Measurements from ENCODE around the gene NCOA1.

DNA sequence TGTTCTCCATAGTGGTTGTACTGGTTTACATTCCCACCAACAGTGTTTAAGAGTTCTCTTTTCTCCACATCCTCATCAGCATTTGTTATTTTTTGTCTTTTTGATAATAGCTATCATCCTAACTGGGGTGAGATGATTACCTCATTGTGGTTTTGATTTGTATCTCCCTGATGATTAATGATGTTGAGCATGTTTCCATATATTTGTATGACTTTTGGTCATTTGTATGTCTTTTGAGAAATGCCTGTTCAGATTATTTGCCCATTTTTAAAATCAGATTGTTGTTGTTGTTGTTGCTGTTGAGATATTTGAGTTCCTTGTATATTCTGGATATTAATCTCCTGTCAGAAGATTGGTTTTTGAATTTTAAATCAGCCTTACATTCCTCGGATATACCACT is 147.5 kb downstream of the NCOA1 start:
- TF ChIP-seq, protein P1, sequence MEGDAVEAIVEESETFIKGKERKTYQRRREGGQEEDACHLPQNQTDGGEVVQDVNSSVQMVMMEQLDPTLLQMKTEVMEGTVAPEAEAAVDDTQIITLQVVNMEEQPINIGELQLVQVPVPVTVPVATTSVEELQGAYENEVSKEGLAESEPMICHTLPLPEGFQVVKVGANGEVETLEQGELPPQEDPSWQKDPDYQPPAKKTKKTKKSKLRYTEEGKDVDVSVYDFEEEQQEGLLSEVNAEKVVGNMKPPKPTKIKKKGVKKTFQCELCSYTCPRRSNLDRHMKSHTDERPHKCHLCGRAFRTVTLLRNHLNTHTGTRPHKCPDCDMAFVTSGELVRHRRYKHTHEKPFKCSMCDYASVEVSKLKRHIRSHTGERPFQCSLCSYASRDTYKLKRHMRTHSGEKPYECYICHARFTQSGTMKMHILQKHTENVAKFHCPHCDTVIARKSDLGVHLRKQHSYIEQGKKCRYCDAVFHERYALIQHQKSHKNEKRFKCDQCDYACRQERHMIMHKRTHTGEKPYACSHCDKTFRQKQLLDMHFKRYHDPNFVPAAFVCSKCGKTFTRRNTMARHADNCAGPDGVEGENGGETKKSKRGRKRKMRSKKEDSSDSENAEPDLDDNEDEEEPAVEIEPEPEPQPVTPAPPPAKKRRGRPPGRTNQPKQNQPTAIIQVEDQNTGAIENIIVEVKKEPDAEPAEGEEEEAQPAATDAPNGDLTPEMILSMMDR (IDR thresholded peaks at IDR 0.05; ENCODE audit: insufficient read depth, low read length), result no peak
- no peak for TF ChIP-seq POLR2AphosphoS5 (IDR thresholded peaks at IDR 0.05; ENCODE audit: low read depth)
- TF ChIP-seq, protein P2, sequence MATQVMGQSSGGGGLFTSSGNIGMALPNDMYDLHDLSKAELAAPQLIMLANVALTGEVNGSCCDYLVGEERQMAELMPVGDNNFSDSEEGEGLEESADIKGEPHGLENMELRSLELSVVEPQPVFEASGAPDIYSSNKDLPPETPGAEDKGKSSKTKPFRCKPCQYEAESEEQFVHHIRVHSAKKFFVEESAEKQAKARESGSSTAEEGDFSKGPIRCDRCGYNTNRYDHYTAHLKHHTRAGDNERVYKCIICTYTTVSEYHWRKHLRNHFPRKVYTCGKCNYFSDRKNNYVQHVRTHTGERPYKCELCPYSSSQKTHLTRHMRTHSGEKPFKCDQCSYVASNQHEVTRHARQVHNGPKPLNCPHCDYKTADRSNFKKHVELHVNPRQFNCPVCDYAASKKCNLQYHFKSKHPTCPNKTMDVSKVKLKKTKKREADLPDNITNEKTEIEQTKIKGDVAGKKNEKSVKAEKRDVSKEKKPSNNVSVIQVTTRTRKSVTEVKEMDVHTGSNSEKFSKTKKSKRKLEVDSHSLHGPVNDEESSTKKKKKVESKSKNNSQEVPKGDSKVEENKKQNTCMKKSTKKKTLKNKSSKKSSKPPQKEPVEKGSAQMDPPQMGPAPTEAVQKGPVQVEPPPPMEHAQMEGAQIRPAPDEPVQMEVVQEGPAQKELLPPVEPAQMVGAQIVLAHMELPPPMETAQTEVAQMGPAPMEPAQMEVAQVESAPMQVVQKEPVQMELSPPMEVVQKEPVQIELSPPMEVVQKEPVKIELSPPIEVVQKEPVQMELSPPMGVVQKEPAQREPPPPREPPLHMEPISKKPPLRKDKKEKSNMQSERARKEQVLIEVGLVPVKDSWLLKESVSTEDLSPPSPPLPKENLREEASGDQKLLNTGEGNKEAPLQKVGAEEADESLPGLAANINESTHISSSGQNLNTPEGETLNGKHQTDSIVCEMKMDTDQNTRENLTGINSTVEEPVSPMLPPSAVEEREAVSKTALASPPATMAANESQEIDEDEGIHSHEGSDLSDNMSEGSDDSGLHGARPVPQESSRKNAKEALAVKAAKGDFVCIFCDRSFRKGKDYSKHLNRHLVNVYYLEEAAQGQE (IDR thresholded peaks at IDR 0.05; ENCODE audit: insufficient replicate concordance, low read depth), result no peak
- TF ChIP-seq SPI1 (IDR thresholded peaks at IDR 0.05; ENCODE audit: borderline replicate concordance, low read depth), result no peak
- TF ChIP-seq GABPA (IDR thresholded peaks at IDR 0.05; ENCODE audit: low read depth), result no peak

All from HL-60 (cell line).